GM23338 (cell line): Measurements from ENCODE around the gene RNF168. TPM values are rescaled to one million over a fixed set of nuclear protein-coding genes. Genes with fewer than 3 reads are reported as not detected.

ENCODE experiments used
- ATAC-seq: fragments of 200-7000 bp; cut with Tn5 transposase; 3 replicates; pipeline ENCODE4 v1.9.1; 2020
- DNase-seq: peaks from one replicate; pipeline ENCODE4 v3.0.0-alpha.2; 2015; ENCODE audit warnings: low spot score
- H2AFZ ChIP-seq: fragments of 200-600 bp; sonication (generic); 2 replicates; pipeline ENCODE4 v1.8.0; 2016; ENCODE audit warnings: antibody characterized with exemption, mild to moderate bottlenecking, moderate library complexity
- H3F3A ChIP-seq: fragments of 200-600 bp; sonication (generic); replicated peaks from 2 replicates; pipeline ENCODE4 v1.8.0; 2017; ENCODE audit warnings: antibody characterized with exemption, mixed run types, low read depth
- H3K27ac ChIP-seq: fragments of 200-600 bp; sonication (generic); 2 replicates; pipeline ENCODE4 v1.6.1; 2016; ENCODE audit warnings: low read depth
- H3K27me3 ChIP-seq: fragments of 200-600 bp; sonication (generic); 2 replicates; pipeline ENCODE4 v1.8.0; 2016; ENCODE audit warnings: mild to moderate bottlenecking, mixed run types, moderate library complexity; ENCODE audit not compliant: insufficient read depth
- H3K36me3 ChIP-seq: fragments of 200-600 bp; sonication (generic); 2 replicates; pipeline ENCODE4 v1.8.0; 2016; ENCODE audit warnings: mild to moderate bottlenecking; ENCODE audit not compliant: insufficient read depth
- H3K4me1 ChIP-seq: fragments of 200-600 bp; sonication (generic); 2 replicates; pipeline ENCODE4 v1.8.0; 2016; ENCODE audit warnings: mild to moderate bottlenecking, moderate library complexity; ENCODE audit not compliant: insufficient read depth
- H3K4me2 ChIP-seq: fragments of 200-600 bp; sonication (generic); 2 replicates; pipeline ENCODE4 v1.7.1; 2017; ENCODE audit warnings: mixed run types
- H3K4me3 ChIP-seq: fragments of 200-600 bp; sonication (generic); 2 replicates; pipeline ENCODE4 v1.6.1; 2016; ENCODE audit warnings: mixed run types
- H3K79me2 ChIP-seq: fragments of 200-600 bp; sonication (generic); replicated peaks from 2 replicates; pipeline ENCODE4 v1.8.0; 2017; ENCODE audit warnings: mild to moderate bottlenecking; ENCODE audit not compliant: insufficient read depth
- H3K9me2 ChIP-seq: fragments of 200-600 bp; sonication (generic); 2 replicates; pipeline ENCODE4 v1.8.0; 2017; ENCODE audit not compliant: insufficient read depth
- H4K20me1 ChIP-seq: fragments of 200-600 bp; sonication (generic); replicated peaks from 2 replicates; pipeline ENCODE4 v1.8.0; 2017; ENCODE audit warnings: mild to moderate bottlenecking; ENCODE audit not compliant: insufficient read depth
- H3K27ac Mint-ChIP-seq: 2 replicates; pipeline ENCODE4 v1.8.0; 2020; ENCODE audit warnings: inconsistent platforms, mild to moderate bottlenecking, moderate library complexity, mixed read lengths
- H3K27me3 Mint-ChIP-seq: 3 replicates; pipeline ENCODE4 v1.8.0; 2022; ENCODE audit warnings: low read depth, mild to moderate bottlenecking, moderate library complexity, mixed read lengths, inconsistent platforms; ENCODE audit not compliant: insufficient read depth, poor library complexity
- H3K36me3 Mint-ChIP-seq: 3 replicates; pipeline ENCODE4 v1.8.0; 2021; ENCODE audit warnings: low read depth, mild to moderate bottlenecking, inconsistent platforms, moderate library complexity, mixed read lengths
- H3K4me1 Mint-ChIP-seq: 3 replicates; pipeline ENCODE4 v1.8.0; 2020; ENCODE audit warnings: mild to moderate bottlenecking, inconsistent platforms, mixed read lengths
- H3K4me3 Mint-ChIP-seq: 3 replicates; pipeline ENCODE4 v1.8.0; 2021; ENCODE audit warnings: moderate library complexity, mild to moderate bottlenecking, inconsistent platforms, mixed read lengths
- H3K9me3 Mint-ChIP-seq: 3 replicates; pipeline ENCODE4 v1.8.0; 2020; ENCODE audit warnings: moderate library complexity, mild to moderate bottlenecking, inconsistent platforms, mixed read lengths
- CREB1 ChIP-seq: fragments of 250-450 bp; sonication (Bioruptor Pico); IDR thresholded peaks from 2 replicates; pipeline ENCODE4 v1.5.0; 2020; ENCODE audit warnings: low read depth, mild to moderate bottlenecking, moderate library complexity
- CTCF ChIP-seq, 2 experiments: fragments of 200-600 bp in 1 of 2; sonication (generic) in 1 of 2; conservative IDR thresholded peaks; 2 replicates each; pipeline versions ENCODE4 v1.5.1 to v1.6.1; 2016 to 2017; ENCODE audit warnings: antibody characterized with exemption in 2 of 2, low read depth in 2 of 2, mild to moderate bottlenecking in 2 of 2, moderate library complexity in 1 of 2
- ETS1 ChIP-seq: IDR thresholded peaks from 2 replicates; pipeline ENCODE4 v1.6.1; 2016; ENCODE audit warnings: antibody characterized with exemption
- EZH2 ChIP-seq: fragments of 200-600 bp; sonication (generic); IDR thresholded peaks from one replicate; pipeline ENCODE4 v1.8.0; 2017; ENCODE audit warnings: antibody characterized with exemption, mild to moderate bottlenecking, low read depth; ENCODE audit not compliant: unreplicated experiment
- NANOG ChIP-seq: IDR thresholded peaks from 2 replicates; pipeline ENCODE4 v1.6.1; 2016; ENCODE audit warnings: antibody characterized with exemption, borderline replicate concordance
- POLR2AphosphoS5 ChIP-seq: IDR thresholded peaks from 2 replicates; pipeline ENCODE4 v1.6.1; 2016; ENCODE audit warnings: antibody characterized with exemption, low read depth
- STAT1 ChIP-seq: IDR thresholded peaks from one replicate; pipeline ENCODE4 v1.6.1; 2016; ENCODE audit warnings: antibody characterized with exemption; ENCODE audit not compliant: unreplicated experiment
- ZNF114 ChIP-seq: fragments of 250-450 bp; sonication (Bioruptor Pico); IDR thresholded peaks from 2 replicates; pipeline ENCODE4 v1.5.0; 2020; ENCODE audit warnings: mild to moderate bottlenecking, moderate library complexity
- ZNF462 ChIP-seq: fragments of 250-450 bp; sonication (Bioruptor Pico); IDR thresholded peaks from 2 replicates; pipeline ENCODE4 v1.5.0; 2020; ENCODE audit warnings: mild to moderate bottlenecking, moderate library complexity
- polyA plus RNA-seq: library from polyadenylated mRNA; unstranded; fragments of >200 nt; fragmentation: Nextera tagmentation; extraction: Ambion mirVana; gene quantifications from 2 replicates; pipeline ENCODE4 v1.2.1, GENCODE V29; 2016
- small RNA-seq: library from RNA; depleted of rRNA; stranded (forward); fragments of <200 nt; gene quantifications from one replicate; pipeline ENCODE3, GENCODE V24; 2014; ENCODE audit warnings: low replicate concordance
- total RNA-seq: library from RNA; depleted of rRNA; stranded (reverse); fragments of >200 nt; shearing (Covaris generic); gene quantifications from 2 replicates; pipeline ENCODE4 v1.2.3, GENCODE V29; 2014; rRNA removed

RNF168 gene
- total and polyA plus RNA-seq, 2 experiments from 2014 or later: 33.0 to 53.0 TPM

GRCh38 chr3:196419386-196419785 is 84.2 kb downstream of the RNF168 start:
- Histone ChIP-seq H4K20me1 (peaks cover 53% of the 10 kb centered on the region), H3K27me3 (no peaks in the 10 kb centered on the region), H3K36me3 (no peaks in the 10 kb centered on the region), H3K27ac (no peak overlapping the region), H3K4me2 (no peak overlapping the region), H2AFZ (no peak overlapping the region), H3K4me3 (no peak overlapping the region), H3F3A (no peaks in the 10 kb centered on the region), H3K9me2 (no peaks in the 10 kb centered on the region), H3K4me1 (peaks cover 9% of the 10 kb centered on the region), H3K79me2 (peaks cover 100% of the 10 kb centered on the region)
- H3K27me3 Mint-ChIP-seq: peaks cover 1% of the 10 kb centered on the region
- TF ChIP-seq STAT1 (no peak), ZNF462 (CRISPR knock-in tag) (no peak), CTCF (conservative IDR thresholded peaks at IDR 0.05; ENCODE audit: low read depth in 2 of 2) (no peak), ETS1 (no peak), ZNF114 (CRISPR knock-in tag) (no peak), POLR2AphosphoS5 (no peak), EZH2 (no peak), CREB1 (CRISPR knock-in tag) (no peak), NANOG (no peak)
- ATAC-seq (no peak), DNase-seq (no peak)
- no peaks in the 10 kb centered on the region for H3K9me3 Mint-ChIP-seq
- peaks cover 27% of the 10 kb centered on the region for H3K4me1 Mint-ChIP-seq
- peaks cover 5% of the 10 kb centered on the region; the same call in 2 of the 3 replicates for H3K36me3 Mint-ChIP-seq
- no peak overlapping the region for H3K4me3 Mint-ChIP-seq
- 0 out of 2 replicates have a peak overlapping the region, but pooled peaks have one; percentile 12 for H3K27ac Mint-ChIP-seq

Small RNAs within 50 kb of the gene (small RNA-seq; reads per million reads assigned to genes)
- not detected for gene AC083822.1
- not detected for gene AC117490.1
- gene RPS29P3: 1.1 reads per million, percentile 64 among the genes with 10 or more reads in this experiment

Other genes starting within 250 kb of the RNF168 start
- gene PCYT1A, start 216.0 kb downstream of the RNF168 start, total RNA-seq: 27.0 and 35.8 TPM in 2 replicates
- 11.3 and 11.6 TPM in 2 replicates for gene PCYT1A, start 216.0 kb downstream of the RNF168 start, polyA plus RNA-seq
- 7.7 and 11.3 TPM in 2 replicates for gene DYNLT2B, start 185.5 kb downstream of the RNF168 start, total RNA-seq
- 36.7 and 42.7 TPM in 2 replicates for gene DYNLT2B, start 185.5 kb downstream of the RNF168 start, polyA plus RNA-seq
- not detected in 2 replicates for gene TM4SF19, start 165.4 kb downstream of the RNF168 start, total RNA-seq
- gene TM4SF19, start 165.4 kb downstream of the RNF168 start, polyA plus RNA-seq: 0.16 TPM in 1 of 2 replicates, not detected in the other
- 45.2 and 46.2 TPM in 2 replicates for gene UBXN7, start 71.3 kb downstream of the RNF168 start, total RNA-seq
- gene UBXN7, start 71.3 kb downstream of the RNF168 start, polyA plus RNA-seq: 27.6 and 37.9 TPM in 2 replicates
- not detected in 2 replicates for gene SMCO1, start 11.6 kb upstream of the RNF168 start, total RNA-seq
- gene SMCO1, start 11.6 kb upstream of the RNF168 start, polyA plus RNA-seq: not detected in 2 replicates
- gene WDR53, start 64.8 kb upstream of the RNF168 start, total RNA-seq: 1.6 and 6.8 TPM in 2 replicates
- gene WDR53, start 64.8 kb upstream of the RNF168 start, polyA plus RNA-seq: 26.7 and 29.7 TPM in 2 replicates
- 23.7 and 25.3 TPM in 2 replicates for gene FBXO45, start 64.9 kb upstream of the RNF168 start, total RNA-seq
- gene FBXO45, start 64.9 kb upstream of the RNF168 start, polyA plus RNA-seq: 10.3 and 11.5 TPM in 2 replicates
- gene NRROS, start 135.9 kb upstream of the RNF168 start, total RNA-seq: 5.9 and 8.5 TPM in 2 replicates
- 1.2 and 2.3 TPM in 2 replicates for gene NRROS, start 135.9 kb upstream of the RNF168 start, polyA plus RNA-seq
- 1.6 and 2.3 TPM in 2 replicates for gene CEP19, start 208.5 kb upstream of the RNF168 start, total RNA-seq
- gene CEP19, start 208.5 kb upstream of the RNF168 start, polyA plus RNA-seq: 1.8 and 2.5 TPM in 2 replicates
- 14.5 and 24.4 TPM in 2 replicates for gene PIGX, start 208.6 kb upstream of the RNF168 start, total RNA-seq
- 13.0 and 13.4 TPM in 2 replicates for gene PIGX, start 208.6 kb upstream of the RNF168 start, polyA plus RNA-seq
- 49.4 and 56.0 TPM in 2 replicates for gene PAK2, start 236.1 kb upstream of the RNF168 start, total RNA-seq
- gene PAK2, start 236.1 kb upstream of the RNF168 start, polyA plus RNA-seq: 24.3 and 25.5 TPM in 2 replicates